ENCODE measurements around the gene CLDN19. TPM values are rescaled to one million over a fixed set of nuclear protein-coding genes. Genes with fewer than 3 reads are reported as not detected.

Gene CLDN19
- polyA plus RNA-seq (2013, experiment 1 of 2) = 5.4 TPM
- 7.0 TPM for polyA plus RNA-seq (2013, experiment 2 of 2)

DNA sequence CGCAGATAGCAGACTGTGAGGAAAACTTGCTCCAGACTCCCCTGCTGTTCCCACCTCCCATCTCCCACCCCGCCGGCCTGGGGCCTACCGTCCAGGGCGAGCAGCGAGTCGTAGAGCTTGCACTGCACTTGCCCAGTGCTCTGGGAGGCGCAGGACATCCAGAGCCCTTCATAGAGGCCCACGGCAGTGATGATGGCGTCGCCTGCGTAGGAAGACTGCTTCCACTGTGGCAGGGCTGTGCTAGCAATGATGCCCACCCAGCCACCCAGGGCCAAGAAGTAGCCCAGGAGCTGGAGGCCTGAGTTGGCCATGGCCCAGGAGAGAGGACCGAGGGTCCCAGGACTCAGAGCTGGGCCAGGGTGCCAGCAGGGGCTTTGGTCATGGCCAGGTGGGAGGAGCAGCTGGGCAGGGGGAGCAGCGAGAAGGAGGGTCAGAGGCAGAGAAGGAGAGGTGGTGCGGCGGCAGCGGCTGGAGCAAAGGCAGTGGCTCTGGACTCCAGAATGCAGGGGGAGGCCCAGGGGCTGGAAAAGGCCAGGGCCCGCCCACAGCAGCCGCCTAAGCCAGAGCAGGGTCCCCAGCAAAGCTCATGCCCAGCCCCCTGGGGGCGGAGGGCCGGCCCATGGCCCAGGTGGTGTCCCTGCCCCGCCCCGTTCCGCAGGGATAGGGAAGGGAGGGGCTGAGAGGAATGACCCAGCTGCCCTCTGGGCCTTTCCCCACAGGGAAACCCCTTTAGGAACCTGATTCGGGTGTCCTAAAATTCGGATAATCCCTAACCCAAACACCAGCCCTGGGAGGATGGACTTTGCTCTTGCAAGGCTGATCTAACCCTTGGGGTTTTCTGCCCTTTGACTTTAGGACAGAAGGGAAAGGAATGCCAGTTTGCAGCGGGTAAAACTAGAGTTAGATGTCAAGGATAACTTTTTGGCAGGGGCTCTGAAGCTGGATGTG, at the start of gene CLDN19:
CLDN19 (minus strand) TSS at position 484 of the 948 bp plus-strand sequence; CDS start at position 311, 173 bp downstream.
- peak within 1 kb of the TSS; percentile 43 for H3K4me3 ChIP-seq (ENCODE audit: low read length)
- H3K9me3 ChIP-seq (ENCODE audit: insufficient read depth, low read depth, low read length) = no peaks in the 10 kb centered on the region
- H3K27ac ChIP-seq (ENCODE audit: low read depth, low read length) = peak within 1 kb of the TSS; percentile 59; the same call in 1 of the 2 replicates
- no peaks in the 10 kb centered on the region for H3K36me3 ChIP-seq (ENCODE audit: insufficient read depth, low read length)
- H3K9ac ChIP-seq (ENCODE audit: low read depth, low read length) = peak within 1 kb of the TSS; percentile 2; the same call in 1 of the 2 replicates
- peaks cover 36% of the 10 kb centered on the region for H3K4me1 ChIP-seq (ENCODE audit: insufficient read depth, low read length)
- WGBS = 33% methylated on average over 27 of the region's 27 CpGs
- no peaks in the 10 kb centered on the region for H3K27me3 ChIP-seq (ENCODE audit: insufficient read depth, low read length)

- Histone ChIP-seq H3K4me3 (ENCODE audit: low read length) (no peak overlapping the region), H3K27ac (ENCODE audit: low read depth, low read length) (no peak overlapping the region), H3K9me3 (ENCODE audit: insufficient read depth, low read depth, low read length) (no peaks in the 10 kb centered on the region), H3K36me3 (ENCODE audit: insufficient read depth, low read length) (peaks cover 3% of the 10 kb centered on the region), H3K9ac (ENCODE audit: low read depth, low read length) (no peak overlapping the region), H3K4me1 (ENCODE audit: insufficient read depth, low read length) (peaks cover 4% of the 10 kb centered on the region; the same call in 1 of the 2 replicates), H3K27me3 (ENCODE audit: insufficient read depth, low read length) (no peaks in the 10 kb centered on the region)
- 94% methylated on average over 1 of the region's 1 CpG for WGBS
Measured at GRCh38 chr1:42788021-42788420, 48.0 kb upstream of the CLDN19 start.

- H3K9me3 ChIP-seq (ENCODE audit: insufficient read depth, low read depth, low read length) = no peaks in the 10 kb centered on the region
- H3K36me3 ChIP-seq (ENCODE audit: insufficient read depth, low read length) = peaks cover 17% of the 10 kb centered on the region
- H3K27me3 ChIP-seq (ENCODE audit: insufficient read depth, low read length) = no peaks in the 10 kb centered on the region
- H3K9ac ChIP-seq (ENCODE audit: low read depth, low read length) = no peak overlapping the region
- H3K4me3 ChIP-seq (ENCODE audit: low read length) = no peak overlapping the region
- H3K4me1 ChIP-seq (ENCODE audit: insufficient read depth, low read length) = peaks cover 4% of the 10 kb centered on the region; the same call in 1 of the 2 replicates
- H3K27ac ChIP-seq (ENCODE audit: low read depth, low read length) = no peak overlapping the region
- 90% methylated on average over 5 of the region's 5 CpGs for WGBS
Measured at GRCh38 chr1:42786097-42786496, 46.1 kb upstream of the CLDN19 start.

- Histone ChIP-seq H3K36me3 (ENCODE audit: insufficient read depth, low read length) (peaks cover 26% of the 10 kb centered on the region), H3K9ac (ENCODE audit: low read depth, low read length) (no peak within 1 kb of the TSS), H3K27ac (ENCODE audit: low read depth, low read length) (no peak within 1 kb of the TSS), H3K4me1 (ENCODE audit: insufficient read depth, low read length) (peaks cover 4% of the 10 kb centered on the region; the same call in 1 of the 2 replicates), H3K9me3 (ENCODE audit: insufficient read depth, low read depth, low read length) (no peaks in the 10 kb centered on the region), H3K4me3 (ENCODE audit: low read length) (no peak within 1 kb of the TSS), H3K27me3 (ENCODE audit: insufficient read depth, low read length) (no peaks in the 10 kb centered on the region)
- WGBS = 87% methylated on average over 54 of the region's 54 CpGs
Measured at GRCh38 chr1:42784946-42785693, 45.1 kb upstream of the CLDN19 start, which contains the start of gene TMEM269. Gene TMEM269, plus strand, starts transcription at chr1:42784991. Its CDS starts 4,903 bp downstream, at chr1:42789894.

GRCh38 chr1:42784547-42784945, 44.5 kb upstream of the CLDN19 start:
- H3K4me3 ChIP-seq (ENCODE audit: low read length) = no peak overlapping the region
- 91% methylated on average over 18 of the region's 18 CpGs for WGBS
- H3K27me3 ChIP-seq (ENCODE audit: insufficient read depth, low read length) = no peaks in the 10 kb centered on the region
- H3K9me3 ChIP-seq (ENCODE audit: insufficient read depth, low read depth, low read length) = no peaks in the 10 kb centered on the region
- no peak overlapping the region for H3K27ac ChIP-seq (ENCODE audit: low read depth, low read length)
- H3K4me1 ChIP-seq (ENCODE audit: insufficient read depth, low read length) = peaks cover 4% of the 10 kb centered on the region; the same call in 1 of the 2 replicates
- no peak overlapping the region for H3K9ac ChIP-seq (ENCODE audit: low read depth, low read length)
- H3K36me3 ChIP-seq (ENCODE audit: insufficient read depth, low read length) = peaks cover 32% of the 10 kb centered on the region

GRCh38 chr1:42783092-42783491, 43.1 kb upstream of the CLDN19 start:
- Histone ChIP-seq H3K4me1 (ENCODE audit: insufficient read depth, low read length) (peaks cover 4% of the 10 kb centered on the region; the same call in 1 of the 2 replicates), H3K27ac (ENCODE audit: low read depth, low read length) (no peak overlapping the region), H3K27me3 (ENCODE audit: insufficient read depth, low read length) (no peaks in the 10 kb centered on the region), H3K9me3 (ENCODE audit: insufficient read depth, low read depth, low read length) (no peaks in the 10 kb centered on the region), H3K36me3 (ENCODE audit: insufficient read depth, low read length) (peaks cover 43% of the 10 kb centered on the region), H3K9ac (ENCODE audit: low read depth, low read length) (no peak overlapping the region), H3K4me3 (ENCODE audit: low read length) (no peak overlapping the region)
- WGBS = 100% methylated on average over 2 of the region's 2 CpGs

DNA sequence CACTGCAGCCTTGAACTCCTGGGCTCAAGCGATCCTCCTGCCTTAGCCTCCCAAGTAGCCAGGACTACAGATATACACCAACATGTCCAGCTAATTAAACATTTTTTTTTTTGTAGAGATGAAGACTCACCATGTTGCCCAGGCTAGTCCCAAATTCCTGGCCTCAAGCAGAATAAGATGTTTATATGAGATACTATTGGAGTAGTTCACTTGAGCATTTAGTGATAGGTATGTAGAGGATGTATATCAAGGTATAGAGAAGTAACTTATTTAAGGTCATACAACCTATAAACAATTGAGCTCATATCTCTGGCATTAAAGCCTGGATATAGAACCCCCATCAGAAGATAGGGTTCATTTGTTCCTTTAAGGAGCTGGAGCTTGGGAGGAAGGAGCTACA, 40.1 kb upstream of the CLDN19 start:
- Histone ChIP-seq H3K36me3 (ENCODE audit: insufficient read depth, low read length) (peaks cover 69% of the 10 kb centered on the region), H3K27ac (ENCODE audit: low read depth, low read length) (no peak overlapping the region), H3K9me3 (ENCODE audit: insufficient read depth, low read depth, low read length) (no peaks in the 10 kb centered on the region), H3K27me3 (ENCODE audit: insufficient read depth, low read length) (no peaks in the 10 kb centered on the region), H3K4me1 (ENCODE audit: insufficient read depth, low read length) (no peaks in the 10 kb centered on the region), H3K9ac (ENCODE audit: low read depth, low read length) (no peak overlapping the region), H3K4me3 (ENCODE audit: low read length) (no peak overlapping the region)
- WGBS = 96% methylated on average over 1 of the region's 1 CpG

- Histone ChIP-seq H3K4me1 (ENCODE audit: insufficient read depth, low read length) (no peaks in the 10 kb centered on the region), H3K36me3 (ENCODE audit: insufficient read depth, low read length) (peaks cover 74% of the 10 kb centered on the region), H3K4me3 (ENCODE audit: low read length) (no peak overlapping the region), H3K27ac (ENCODE audit: low read depth, low read length) (no peak overlapping the region), H3K27me3 (ENCODE audit: insufficient read depth, low read length) (no peaks in the 10 kb centered on the region), H3K9me3 (ENCODE audit: insufficient read depth, low read depth, low read length) (no peaks in the 10 kb centered on the region), H3K9ac (ENCODE audit: low read depth, low read length) (no peak overlapping the region)
- 92% methylated on average over 2 of the region's 2 CpGs for WGBS
Measured at GRCh38 chr1:42779725-42780124, 39.7 kb upstream of the CLDN19 start.

DNA sequence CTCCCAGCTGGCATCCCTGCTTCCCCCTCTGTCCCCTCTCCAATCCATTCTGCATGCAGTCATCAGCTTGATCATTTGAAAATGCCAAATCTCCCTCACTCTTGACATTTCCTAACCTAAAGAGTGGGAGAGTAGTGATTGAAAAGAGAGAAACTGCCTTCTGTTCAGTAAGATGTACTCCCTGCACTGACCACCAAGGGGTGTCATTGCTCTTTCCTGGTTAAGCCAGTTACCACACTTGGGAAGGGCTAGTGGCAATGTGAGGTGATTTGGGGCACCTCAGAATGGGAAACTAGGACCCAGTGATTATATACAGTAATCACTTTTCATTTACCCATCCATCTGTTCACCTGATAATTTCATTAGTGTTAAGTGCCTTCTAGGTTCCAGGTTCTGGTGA, 37.8 kb upstream of the CLDN19 start:
- H3K4me1 ChIP-seq (ENCODE audit: insufficient read depth, low read length) = no peaks in the 10 kb centered on the region
- no peaks in the 10 kb centered on the region for H3K27me3 ChIP-seq (ENCODE audit: insufficient read depth, low read length)
- no peak overlapping the region for H3K4me3 ChIP-seq (ENCODE audit: low read length)
- no peak overlapping the region for H3K9ac ChIP-seq (ENCODE audit: low read depth, low read length)
- H3K36me3 ChIP-seq (ENCODE audit: insufficient read depth, low read length) = peaks cover 86% of the 10 kb centered on the region
- H3K27ac ChIP-seq (ENCODE audit: low read depth, low read length) = no peak overlapping the region
- H3K9me3 ChIP-seq (ENCODE audit: insufficient read depth, low read depth, low read length) = no peaks in the 10 kb centered on the region

- Histone ChIP-seq H3K27ac (ENCODE audit: low read depth, low read length) (no peak overlapping the region), H3K9ac (ENCODE audit: low read depth, low read length) (no peak overlapping the region), H3K9me3 (ENCODE audit: insufficient read depth, low read depth, low read length) (no peaks in the 10 kb centered on the region), H3K27me3 (ENCODE audit: insufficient read depth, low read length) (no peaks in the 10 kb centered on the region), H3K4me3 (ENCODE audit: low read length) (no peak overlapping the region), H3K36me3 (ENCODE audit: insufficient read depth, low read length) (peaks cover 78% of the 10 kb centered on the region), H3K4me1 (ENCODE audit: insufficient read depth, low read length) (no peaks in the 10 kb centered on the region)
- WGBS = 98% methylated on average over 6 of the region's 6 CpGs
Measured at GRCh38 chr1:42776502-42776901, 36.5 kb upstream of the CLDN19 start.
